Measurements from ENCODE around the gene B4GALNT2.
"Not testable (repeated sequence)": the region's sequence is repeated elsewhere in the genome, so short reads cannot be mapped to it uniquely, and the experiment has no call there.

The B4GALNT2 gene

DNA sequence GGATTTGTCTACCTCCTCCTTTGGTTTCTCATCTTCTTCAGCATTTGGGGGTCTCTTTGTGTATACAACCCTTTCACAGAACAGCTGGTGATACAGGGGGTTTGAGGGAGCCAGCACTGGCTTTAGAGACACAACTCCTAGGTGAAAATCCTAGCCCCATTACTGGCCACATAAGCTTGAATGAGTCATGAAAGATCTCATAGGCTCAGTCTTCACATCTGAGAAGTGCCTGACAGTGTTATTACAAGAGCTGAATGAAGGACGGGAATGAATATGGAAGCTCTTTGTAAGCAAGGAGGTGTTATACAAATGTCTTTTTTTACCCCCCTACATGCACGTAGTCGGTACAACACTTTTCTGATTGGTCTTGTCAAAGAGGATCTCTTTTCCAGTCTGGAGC lies 1.7 kb upstream of the B4GALNT2 start:
- TF ChIP-seq, protein P1, sequence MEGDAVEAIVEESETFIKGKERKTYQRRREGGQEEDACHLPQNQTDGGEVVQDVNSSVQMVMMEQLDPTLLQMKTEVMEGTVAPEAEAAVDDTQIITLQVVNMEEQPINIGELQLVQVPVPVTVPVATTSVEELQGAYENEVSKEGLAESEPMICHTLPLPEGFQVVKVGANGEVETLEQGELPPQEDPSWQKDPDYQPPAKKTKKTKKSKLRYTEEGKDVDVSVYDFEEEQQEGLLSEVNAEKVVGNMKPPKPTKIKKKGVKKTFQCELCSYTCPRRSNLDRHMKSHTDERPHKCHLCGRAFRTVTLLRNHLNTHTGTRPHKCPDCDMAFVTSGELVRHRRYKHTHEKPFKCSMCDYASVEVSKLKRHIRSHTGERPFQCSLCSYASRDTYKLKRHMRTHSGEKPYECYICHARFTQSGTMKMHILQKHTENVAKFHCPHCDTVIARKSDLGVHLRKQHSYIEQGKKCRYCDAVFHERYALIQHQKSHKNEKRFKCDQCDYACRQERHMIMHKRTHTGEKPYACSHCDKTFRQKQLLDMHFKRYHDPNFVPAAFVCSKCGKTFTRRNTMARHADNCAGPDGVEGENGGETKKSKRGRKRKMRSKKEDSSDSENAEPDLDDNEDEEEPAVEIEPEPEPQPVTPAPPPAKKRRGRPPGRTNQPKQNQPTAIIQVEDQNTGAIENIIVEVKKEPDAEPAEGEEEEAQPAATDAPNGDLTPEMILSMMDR (IDR thresholded peaks at IDR 0.05; ENCODE audit: low read depth, low read length) = no peak
- H3K27me3 ChIP-seq (ENCODE audit: insufficient read depth, low read depth, severe bottlenecking) = no peaks in the 10 kb centered on the region
- no peak for DNase-seq

DNA sequence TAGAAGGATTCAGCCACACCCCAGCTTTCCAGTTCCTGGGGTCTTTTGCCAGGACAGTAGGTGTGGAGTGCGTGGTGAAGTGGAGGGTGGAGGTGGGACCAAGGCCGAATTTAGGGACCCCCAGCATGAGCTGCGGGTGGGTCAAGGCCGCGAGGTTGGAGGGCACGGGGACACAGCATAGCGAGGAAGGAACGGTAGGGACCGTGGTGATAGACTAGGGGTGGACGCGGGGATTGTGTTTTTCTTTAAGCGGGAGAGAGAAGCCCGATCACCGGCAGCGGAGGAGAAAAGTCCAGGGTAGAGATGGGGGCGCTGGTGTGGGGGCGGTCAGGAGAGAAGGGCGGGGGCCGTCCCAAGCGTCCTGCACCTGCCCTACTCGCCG lies 261 bp upstream of the B4GALNT2 start:
- Histone ChIP-seq H3K27me3 (ENCODE audit: insufficient read depth, low read depth, severe bottlenecking) (no peaks in the 10 kb centered on the region), H3K9me3 (ENCODE audit: severe bottlenecking) (peaks cover 29% of the 10 kb centered on the region), H3K27ac (no peak overlapping the region), H3K4me3 (ENCODE audit: low read depth, low read length) (no peak overlapping the region), H3K36me3 (no peaks in the 10 kb centered on the region)
- TF ChIP-seq, protein P1 (IDR thresholded peaks at IDR 0.05; ENCODE audit: low read depth, low read length) = no peak
- no peak for DNase-seq

More for the DNA sequence above, 1.7 kb upstream of the B4GALNT2 start:
- no peak overlapping the region for H3K4me3 ChIP-seq (ENCODE audit: low read depth, low read length)
- H3K27ac ChIP-seq = no peak overlapping the region
- H3K36me3 ChIP-seq = no peaks in the 10 kb centered on the region
- peaks cover 29% of the 10 kb centered on the region for H3K9me3 ChIP-seq (ENCODE audit: severe bottlenecking)

DNA sequence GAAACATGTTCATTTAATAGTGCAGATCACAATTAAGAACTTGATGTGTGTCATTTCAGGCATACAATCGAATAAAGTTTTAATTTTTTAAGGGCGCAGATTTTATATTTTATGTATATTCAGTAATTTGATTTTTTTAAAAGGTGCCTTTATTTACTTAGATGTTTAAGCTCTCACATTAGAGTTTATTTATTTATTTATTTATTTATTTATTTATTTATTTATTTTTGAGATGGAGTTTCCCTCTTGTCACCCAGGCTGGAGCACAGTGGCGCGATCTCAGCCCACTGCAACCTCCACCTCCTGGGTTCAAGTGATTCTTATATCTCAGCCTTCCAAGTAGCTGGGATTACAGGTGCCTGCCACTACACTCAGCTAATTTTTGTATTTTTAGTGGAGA lies 3.8 kb downstream of the B4GALNT2 start:
- no peaks in the 10 kb centered on the region for H3K36me3 ChIP-seq
- H3K9me3 ChIP-seq (ENCODE audit: severe bottlenecking) = peaks cover 5% of the 10 kb centered on the region
- no peak for DNase-seq
- TF ChIP-seq, protein P1 (IDR thresholded peaks at IDR 0.05; ENCODE audit: low read depth, low read length) = no peak
- no peaks in the 10 kb centered on the region for H3K27me3 ChIP-seq (ENCODE audit: insufficient read depth, low read depth, severe bottlenecking)
- no peak overlapping the region for H3K4me3 ChIP-seq (ENCODE audit: low read depth, low read length)
- no peak overlapping the region for H3K27ac ChIP-seq

DNA sequence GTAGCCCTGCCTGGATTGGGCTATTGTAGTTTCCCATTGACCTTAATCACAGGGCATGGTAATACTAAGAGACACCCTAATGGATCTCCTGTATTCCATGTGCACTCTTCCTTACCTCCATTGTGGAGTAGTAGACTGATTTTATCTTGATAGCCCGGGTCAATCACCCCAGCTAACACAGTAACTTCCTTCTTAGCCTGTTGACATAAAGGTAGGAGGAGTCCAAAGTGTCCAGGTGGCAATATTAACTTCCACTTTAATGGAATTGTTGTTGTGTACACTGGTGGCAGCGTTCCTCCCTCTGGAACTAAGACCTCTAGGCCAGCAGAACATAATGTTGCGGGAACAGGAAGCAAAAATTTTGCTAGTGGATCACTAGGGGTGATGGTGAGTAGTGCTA lies 13.1 kb downstream of the B4GALNT2 start:
- not testable (repeated sequence) for H3K9me3 ChIP-seq (ENCODE audit: severe bottlenecking); H3K4me3 ChIP-seq (ENCODE audit: low read depth, low read length); H3K27ac ChIP-seq; H3K36me3 ChIP-seq; DNase-seq; H3K27me3 ChIP-seq (ENCODE audit: insufficient read depth, low read depth, severe bottlenecking)

DNA sequence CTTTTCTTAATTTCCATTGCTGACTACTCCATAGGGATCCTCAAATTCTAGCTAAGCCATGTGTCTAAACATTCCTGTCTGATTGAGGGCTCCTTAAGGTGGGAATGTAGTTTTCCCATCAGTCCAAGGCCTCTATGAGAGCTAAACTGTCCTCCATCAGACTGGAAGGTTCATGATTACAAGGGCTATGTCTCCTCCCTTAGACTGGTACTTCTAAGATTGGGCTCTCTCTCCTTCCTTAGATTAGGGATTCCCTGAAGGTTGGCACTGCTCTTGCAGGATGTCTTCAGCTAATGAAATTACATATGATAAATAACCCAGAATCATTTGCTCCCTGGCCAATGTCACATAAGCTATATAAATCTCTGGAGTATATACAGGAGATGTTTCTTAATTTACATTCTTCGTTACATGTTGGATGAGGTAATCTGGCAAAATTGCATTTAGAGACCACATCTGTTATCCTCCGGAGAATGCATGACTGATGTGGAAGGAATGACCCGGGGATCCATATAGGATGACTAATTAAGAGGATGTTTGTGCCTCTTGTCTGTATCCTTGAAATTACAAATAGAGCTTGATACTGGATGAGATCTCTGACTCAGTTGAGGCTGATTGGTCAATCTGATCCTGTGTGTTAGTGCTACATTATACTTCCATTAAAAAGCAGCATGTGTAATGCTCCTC lies 14.2 kb downstream of the B4GALNT2 start:
- H3K9me3 ChIP-seq (ENCODE audit: severe bottlenecking) = no peaks in the 10 kb centered on the region
- no peak overlapping the region for H3K4me3 ChIP-seq (ENCODE audit: low read depth, low read length)
- no peak for DNase-seq
- no peak overlapping the region for H3K27ac ChIP-seq
- H3K27me3 ChIP-seq (ENCODE audit: insufficient read depth, low read depth, severe bottlenecking) = no peaks in the 10 kb centered on the region
- H3K36me3 ChIP-seq = no peaks in the 10 kb centered on the region
- TF ChIP-seq, protein P1 (IDR thresholded peaks at IDR 0.05; ENCODE audit: low read depth, low read length) = no peak

DNA sequence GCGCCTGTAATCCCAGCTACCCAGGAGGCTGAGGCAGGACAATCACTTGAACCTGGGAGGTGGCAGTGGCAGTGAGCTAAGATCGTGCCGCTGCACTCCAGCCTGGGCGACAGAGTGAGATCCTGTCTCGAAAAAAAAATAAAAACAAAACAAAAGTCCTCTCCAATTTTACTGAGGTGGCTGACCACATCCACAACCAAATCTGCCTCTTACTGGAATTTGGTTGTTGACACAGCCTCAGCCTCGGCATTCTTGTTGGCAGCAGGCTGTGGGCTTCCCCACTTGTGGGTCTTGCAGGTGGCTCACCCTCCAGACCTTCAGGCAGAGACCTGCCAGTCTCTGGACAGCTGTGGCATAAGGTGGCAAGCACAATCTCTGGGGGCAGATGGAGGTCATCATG lies 15.6 kb downstream of the B4GALNT2 start:
- TF ChIP-seq, protein P1 (IDR thresholded peaks at IDR 0.05; ENCODE audit: low read depth, low read length) = no peak
- H3K27ac ChIP-seq = no peak overlapping the region
- no peaks in the 10 kb centered on the region for H3K36me3 ChIP-seq
- H3K9me3 ChIP-seq (ENCODE audit: severe bottlenecking) = peaks cover 2% of the 10 kb centered on the region
- no peak for DNase-seq
- H3K27me3 ChIP-seq (ENCODE audit: insufficient read depth, low read depth, severe bottlenecking) = no peaks in the 10 kb centered on the region
- H3K4me3 ChIP-seq (ENCODE audit: low read depth, low read length) = no peak overlapping the region

Data from WERI-Rb-1 (cell line).